GM10266 (cell line): ENCODE measurements around the gene ZFHX3.

ENCODE experiments used
- DNase-seq: peaks from one replicate; pipeline ENCODE4 v3.0.0; 2012; ENCODE audit errors: extremely low spot score
- CTCF ChIP-seq: IDR thresholded peaks from 2 replicates; pipeline ENCODE4 v1.5.1; 2012; ENCODE audit warnings: mild to moderate bottlenecking, low read depth; ENCODE audit not compliant: control insufficient read depth, insufficient read depth; ENCODE audit errors: missing control alignments

The ZFHX3 gene

GRCh38 chr16:72891291-72892227 lies 156.4 kb downstream of the ZFHX3 start:
- no peak for DNase-seq
- TF ChIP-seq CTCF = no peak

- no peak for DNase-seq
- no peak for TF ChIP-seq CTCF
Observed at GRCh38 chr16:72890587-72890986, 157.3 kb downstream of the ZFHX3 start.

- no peak for DNase-seq
- no peak for TF ChIP-seq CTCF
Observed at GRCh38 chr16:72889616-72890582, 158.0 kb downstream of the ZFHX3 start.

GRCh38 chr16:72887537-72887936 lies 160.4 kb downstream of the ZFHX3 start:
- DNase-seq = no peak
- no peak for TF ChIP-seq CTCF

GRCh38 chr16:72886346-72886974 lies 161.5 kb downstream of the ZFHX3 start:
- no peak for DNase-seq
- no peak for TF ChIP-seq CTCF

- no peak for DNase-seq
- TF ChIP-seq CTCF = no peak
Observed at GRCh38 chr16:72884573-72884972, 163.4 kb downstream of the ZFHX3 start.
